SKM-1 (cell line): ENCODE measurements around the gene ANKS3.
A peak's percentile ranks its signal among the peaks of the same experiment; 100 is the strongest.
"Not testable (repeated sequence)": the region's sequence is repeated elsewhere in the genome, so short reads cannot be mapped to it uniquely, and the experiment has no call there.

Experiments used
- DNase-seq: peaks from one replicate; lab custom pipeline; 2025; ENCODE audit not compliant: unreplicated experiment; lab: John Stamatoyannopoulos, UW

Gene ANKS3

GRCh38 chr16:4755687-4756086, 21.6 kb upstream of the ANKS3 start:
- no peak for DNase-seq

GRCh38 chr16:4754865-4755264, 20.8 kb upstream of the ANKS3 start:
- no peak for DNase-seq

GRCh38 chr16:4753227-4753626, 19.2 kb upstream of the ANKS3 start:
- no peak for DNase-seq

- DNase-seq: no peak
Measured at GRCh38 chr16:4752351-4753100, 18.5 kb upstream of the ANKS3 start.

- no peak for DNase-seq
Measured at GRCh38 chr16:4750896-4751295, 16.8 kb upstream of the ANKS3 start.

- DNase-seq: no peak
Measured at GRCh38 chr16:4749700-4750257, 15.7 kb upstream of the ANKS3 start.

- no peak for DNase-seq
Measured at GRCh38 chr16:4748682-4749411, 14.8 kb upstream of the ANKS3 start.

- DNase-seq: no peak
Measured at GRCh38 chr16:4747906-4748681, 14.0 kb upstream of the ANKS3 start.

- DNase-seq: no peak
Measured at GRCh38 chr16:4746991-4747574, 13.0 kb upstream of the ANKS3 start.

- DNase-seq: no peak
Measured at GRCh38 chr16:4746215-4746614, 12.1 kb upstream of the ANKS3 start.

- DNase-seq: no peak
Measured at GRCh38 chr16:4745274-4745569, 11.2 kb upstream of the ANKS3 start.

- DNase-seq: no peak
Measured at GRCh38 chr16:4744555-4745273, 10.6 kb upstream of the ANKS3 start.

- no peak for DNase-seq
Measured at GRCh38 chr16:4743226-4743878, 9.3 kb upstream of the ANKS3 start.

- DNase-seq: not testable (repeated sequence)
Measured at GRCh38 chr16:4738370-4738769, 4.3 kb upstream of the ANKS3 start.

GRCh38 chr16:4737545-4737944, 3.5 kb upstream of the ANKS3 start:
- DNase-seq: no peak

- no peak for DNase-seq
Measured at GRCh38 chr16:4736546-4736945, 2.5 kb upstream of the ANKS3 start.

- peak; percentile 34 for DNase-seq
Measured at GRCh38 chr16:4734730-4735535, 862 bp upstream of the ANKS3 start.

GRCh38 chr16:4733747-4734062, 366 bp downstream of the ANKS3 start:
- DNase-seq: no peak

GRCh38 chr16:4733211-4733742, 794 bp downstream of the ANKS3 start:
- no peak for DNase-seq
